8988T (cell line): Measurements from ENCODE around the gene DDX51.
"Not testable (repeated sequence)": the region's sequence is repeated elsewhere in the genome, so short reads cannot be mapped to it uniquely, and the experiment has no call there.

ENCODE experiments used
- DNase-seq: peaks from one replicate; pipeline ENCODE4 v3.0.0; 2011

The DDX51 gene

GRCh38 chr12:132111654-132112304, 32.3 kb downstream of the DDX51 start:
- DNase-seq: no peak

- no peak for DNase-seq
These were observed 33.4 kb downstream of the DDX51 start for GRCh38 chr12:132110677-132111076.

GRCh38 chr12:132109741-132110140, 34.4 kb downstream of the DDX51 start:
- DNase-seq: no peak

GRCh38 chr12:132108211-132108832, 35.8 kb downstream of the DDX51 start:
- no peak for DNase-seq

- no peak for DNase-seq
These were observed 37.2 kb downstream of the DDX51 start for GRCh38 chr12:132106921-132107320.

GRCh38 chr12:132105467-132105866, 38.7 kb downstream of the DDX51 start:
- DNase-seq: no peak

- DNase-seq: no peak
These were observed 40.4 kb downstream of the DDX51 start for GRCh38 chr12:132103542-132104308.

- not testable (repeated sequence) for DNase-seq
These were observed 41.0 kb downstream of the DDX51 start for GRCh38 chr12:132103072-132103471.

GRCh38 chr12:132102297-132102696, 41.8 kb downstream of the DDX51 start:
- no peak for DNase-seq

- DNase-seq: no peak
These were observed 43.6 kb downstream of the DDX51 start for GRCh38 chr12:132100306-132101065.

- no peak for DNase-seq
These were observed 44.4 kb downstream of the DDX51 start for GRCh38 chr12:132099739-132100138.

GRCh38 chr12:132095520-132096409, 48.4 kb downstream of the DDX51 start:
- DNase-seq: no peak

- no peak for DNase-seq
These were observed 49.7 kb downstream of the DDX51 start for GRCh38 chr12:132094269-132094891.

- no peak for DNase-seq
These were observed 54.7 kb downstream of the DDX51 start for GRCh38 chr12:132089407-132089910.
